ENCODE results near the gene ABHD14A. TPM values are rescaled to one million over a fixed set of nuclear protein-coding genes. Genes with fewer than 3 reads are reported as not detected.
"Not testable (repeated sequence)": the region's sequence is repeated elsewhere in the genome, so short reads cannot be mapped to it uniquely, and the experiment has no call there.

The ABHD14A gene
- 10 to 100 TPM in 3 of 4 donors, 1 to 10 TPM in 1; 10.0 to 22.3 (median 15.8) TPM for total RNA-seq

DNA sequence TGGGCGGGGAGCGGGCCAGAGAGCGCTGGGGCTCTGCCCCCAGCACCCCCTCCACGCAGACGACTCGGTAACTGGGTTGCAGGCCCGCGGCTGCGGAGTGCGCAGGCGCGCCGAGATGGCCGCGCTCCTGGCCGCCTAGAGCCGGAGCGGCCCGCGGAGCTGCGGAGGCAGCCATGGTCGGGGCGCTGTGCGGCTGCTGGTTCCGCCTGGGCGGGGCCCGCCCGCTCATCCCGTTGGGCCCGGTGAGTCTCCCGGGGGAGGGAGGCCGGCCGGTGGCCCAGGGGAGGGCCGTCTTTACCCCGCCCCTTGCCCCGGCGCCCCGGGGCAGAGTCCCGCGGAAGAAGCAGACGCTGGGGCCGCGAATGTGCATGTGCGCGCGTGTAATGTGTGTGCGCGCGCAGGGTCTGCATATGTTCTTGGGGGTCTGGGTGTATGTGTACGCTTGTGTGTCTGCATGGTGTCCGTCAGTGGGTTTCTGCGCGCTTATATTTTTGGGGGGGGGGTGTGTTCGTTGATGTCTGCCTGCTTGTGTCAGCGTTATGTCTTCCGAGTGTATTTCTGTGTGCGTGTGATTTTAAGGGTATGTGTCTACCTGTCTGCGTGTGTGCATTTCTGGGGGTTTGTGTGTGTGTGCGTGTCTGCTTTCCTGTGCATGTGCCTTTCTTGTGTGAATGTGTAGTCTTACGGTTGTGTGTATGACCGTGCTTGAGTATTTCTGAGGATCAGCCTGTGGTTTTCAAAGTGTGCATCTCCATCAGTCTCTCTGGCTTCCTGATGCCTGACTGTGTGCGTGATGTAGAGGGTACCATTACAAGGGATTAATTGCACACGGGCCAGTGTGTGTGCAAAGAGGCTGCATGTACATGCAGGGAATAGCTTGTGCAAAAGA lies at the start of gene ABHD14A:
ABHD14A (plus strand) TSS at position 102 of the 889 bp plus-strand sequence; CDS start at position 174, 72 bp downstream.
- Histone ChIP-seq H3K9me3 (no peaks in the 10 kb centered on the region), H3K27ac (replicated peaks in 1 of 4) (peak within 1 kb of the TSS; percentile 93 to 96 (median 96)), H3K27me3 (no peaks in the 10 kb centered on the region), H3K4me3 (peak within 1 kb of the TSS; percentile 55 to 75 (median 70)), H3K4me1 (peaks cover 27 to 54% (median 35%) of the 10 kb centered on the region in 4 donors), H3K36me3 (peaks cover 0 to 14% (median 6%) of the 10 kb centered on the region in 4 donors)
- WGBS: 1% methylated on average over 24 of the region's 63 CpGs
- intact Hi-C loops (cut with DNase I): loop anchor here (2.0 kb wide), 1 partner anchor 32 kb away; the partner anchor contains the start of gene PARP3
- peak; percentile 47 to 77 for TF ChIP-seq POLR2AphosphoS5 (IDR thresholded peaks at IDR 0.05)
- TF ChIP-seq CTCF (IDR thresholded peaks at IDR 0.05): no peak
- TF ChIP-seq POLR2A (IDR thresholded peaks at IDR 0.05; ENCODE audit: low read depth): no peak
- no peak for DNase-seq (ENCODE audit: extremely low spot score)

DNA sequence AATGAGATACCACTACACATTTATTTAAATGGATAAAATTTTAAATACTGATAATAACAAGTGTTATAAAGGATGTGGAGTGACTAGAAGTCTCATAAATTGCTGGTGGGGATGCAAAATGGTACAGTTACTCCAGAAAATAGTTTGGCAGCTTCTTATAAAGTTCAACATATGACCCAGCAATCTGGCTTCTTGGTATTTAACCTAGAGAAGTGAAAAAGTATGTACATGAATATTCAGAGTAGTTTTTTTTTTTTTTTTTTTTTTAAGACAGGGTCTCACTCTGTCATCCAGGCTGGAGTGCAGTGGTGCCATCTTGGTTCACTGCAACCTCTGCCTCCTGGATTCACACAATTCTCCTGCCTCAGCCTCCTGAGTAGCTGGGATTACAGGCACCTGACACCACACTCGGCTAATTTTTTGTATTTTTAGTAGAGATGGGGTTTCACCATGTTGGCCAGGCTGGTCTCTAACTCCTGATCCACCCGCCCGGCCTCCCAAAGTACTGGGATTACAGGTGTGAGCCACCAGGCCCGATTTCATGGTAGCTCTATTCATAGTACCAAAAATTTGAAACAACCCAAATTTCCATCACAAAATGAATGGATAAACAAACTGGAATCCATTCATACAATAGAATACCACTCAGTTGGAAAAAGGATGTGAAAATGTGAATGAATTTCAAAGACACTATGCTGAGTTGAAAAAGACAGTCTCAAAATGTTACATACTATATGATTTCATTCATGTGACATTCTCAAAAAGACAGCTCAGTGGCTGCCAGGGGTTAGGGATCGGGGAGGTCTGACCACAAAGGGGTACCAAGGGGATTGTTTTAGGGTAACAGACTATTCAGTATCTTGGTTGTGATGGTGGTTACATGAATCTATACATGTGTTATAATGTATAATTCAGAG lies 47.5 kb upstream of the ABHD14A start:
- H3K4me1 ChIP-seq: no peaks in the 10 kb centered on the region
- H3K9me3 ChIP-seq: no peaks in the 10 kb centered on the region
- H3K27ac ChIP-seq (replicated peaks in 1 of 4): no peak overlapping the region
- no peaks in the 10 kb centered on the region for H3K27me3 ChIP-seq
- intact Hi-C loops (cut with DNase I): no loop called here
- DNase-seq (ENCODE audit: extremely low spot score): no peak
- 90% methylated on average over 5 of the region's 5 CpGs for WGBS
- H3K4me3 ChIP-seq: no peak overlapping the region
- TF ChIP-seq CTCF (IDR thresholded peaks at IDR 0.05) (no peak), POLR2A (IDR thresholded peaks at IDR 0.05; ENCODE audit: low read depth) (no peak), POLR2AphosphoS5 (IDR thresholded peaks at IDR 0.05) (no peak), EP300 (IDR thresholded peaks at IDR 0.05) (no peak)
- peaks cover 0 to 11% (median under 1%) of the 10 kb centered on the region in 4 donors for H3K36me3 ChIP-seq

- Histone ChIP-seq H3K9me3 (no peaks in the 10 kb centered on the region), H3K27ac (replicated peaks in 1 of 4) (no peak overlapping the region), H3K4me3 (no peak overlapping the region), H3K4me1 (no peaks in the 10 kb centered on the region), H3K36me3 (peaks cover 4 to 22% (median 12%) of the 10 kb centered on the region in 4 donors), H3K27me3 (no peaks in the 10 kb centered on the region)
- intact Hi-C loops (cut with DNase I): no loop called here
- no peak for TF ChIP-seq POLR2AphosphoS5 (IDR thresholded peaks at IDR 0.05)
- TF ChIP-seq CTCF (IDR thresholded peaks at IDR 0.05): no peak
- no peak for TF ChIP-seq EP300 (IDR thresholded peaks at IDR 0.05)
- TF ChIP-seq POLR2A (IDR thresholded peaks at IDR 0.05; ENCODE audit: low read depth): no peak
- WGBS: 95% methylated on average over 7 of the region's 7 CpGs
- no peak for DNase-seq (ENCODE audit: extremely low spot score)
Observed at GRCh38 chr3:51928438-51928837, 46.4 kb upstream of the ABHD14A start.

DNA sequence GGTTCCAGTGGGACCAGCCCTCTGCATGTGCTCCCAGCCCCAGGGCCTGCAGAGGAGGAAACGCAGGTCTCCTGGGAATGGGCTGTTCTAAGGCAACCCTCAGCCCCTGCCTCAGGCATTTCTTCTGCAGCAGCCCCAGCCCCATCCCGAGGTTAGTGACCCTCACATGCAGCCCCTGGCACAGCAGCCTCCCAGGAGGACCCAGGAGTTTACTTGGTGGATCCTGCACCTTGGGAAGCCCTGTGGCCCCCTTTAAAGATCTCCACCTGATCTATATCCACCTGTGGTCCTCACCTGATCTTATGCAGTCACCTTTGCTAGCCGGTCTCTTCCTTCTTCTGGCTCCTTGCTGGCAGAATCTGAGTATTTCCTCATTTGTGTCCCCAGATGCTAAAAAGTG lies 45.9 kb upstream of the ABHD14A start:
- H3K4me3 ChIP-seq; DNase-seq (ENCODE audit: extremely low spot score); H3K27me3 ChIP-seq; H3K4me1 ChIP-seq; H3K27ac ChIP-seq (replicated peaks in 1 of 4); intact Hi-C loops (cut with DNase I); H3K9me3 ChIP-seq: not testable (repeated sequence)
- WGBS: 68% methylated on average over 2 of the region's 3 CpGs
- peaks cover 9 to 27% (median 17%) of the 10 kb centered on the region in 4 donors for H3K36me3 ChIP-seq

All from esophagus muscularis mucosa (tissue), 4 donors.